GM18868 (cell line): ENCODE data around the gene SLC17A2.

Source experiments
- ATAC-seq: cut with Tn5 transposase; IDR thresholded peaks from one replicate; pipeline ENCODE4 v1.9.1; 2021; ENCODE audit warnings: mild to moderate bottlenecking, moderate library complexity; ENCODE audit not compliant: unreplicated experiment

The SLC17A2 gene

DNA sequence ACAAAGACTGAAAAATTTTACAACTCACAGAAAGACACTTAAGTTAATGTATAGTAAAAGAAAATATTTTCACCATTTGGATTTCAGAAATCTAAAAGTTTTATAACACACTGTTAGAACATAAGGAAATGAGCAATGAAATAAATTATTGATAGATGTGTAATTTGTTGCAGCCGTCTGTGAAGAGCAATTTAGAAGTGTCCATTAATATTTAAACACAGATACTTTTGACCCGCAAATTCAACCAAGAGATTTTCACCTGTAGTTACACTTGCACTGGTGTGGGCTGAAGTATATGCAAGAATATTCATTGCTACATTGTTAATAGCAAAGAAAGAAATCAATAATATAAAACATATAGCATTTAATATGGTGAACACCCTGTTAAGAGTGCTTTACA lies 41.9 kb downstream of the SLC17A2 start:
- ATAC-seq = no peak

- ATAC-seq = no peak
These were observed 44.4 kb downstream of the SLC17A2 start for GRCh38 chr6:25886066-25886465.

DNA sequence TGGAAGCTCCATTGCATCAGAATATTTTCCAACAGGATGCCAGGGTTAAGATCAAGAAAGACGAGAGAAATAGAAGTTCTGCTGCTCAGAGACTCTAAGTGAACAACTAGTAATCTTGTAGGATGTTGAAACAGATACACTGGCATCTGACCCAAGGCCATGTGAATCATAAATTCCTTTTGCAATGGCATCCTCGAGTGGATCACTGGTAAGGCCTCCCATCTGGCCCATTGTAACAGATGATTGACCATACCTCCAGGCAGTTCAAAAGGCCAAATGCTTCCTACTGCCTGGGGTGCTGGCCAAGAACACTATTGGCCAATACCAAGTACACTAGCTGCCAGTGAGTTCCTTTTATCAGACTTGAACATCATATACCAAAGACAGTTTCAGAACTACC lies 46.5 kb downstream of the SLC17A2 start:
- no peak for ATAC-seq

- no peak for ATAC-seq
These were observed 47.0 kb downstream of the SLC17A2 start for GRCh38 chr6:25883536-25883935.

- ATAC-seq = no peak
These were observed 48.4 kb downstream of the SLC17A2 start for GRCh38 chr6:25882051-25882496.

GRCh38 chr6:25880601-25881000 lies 49.9 kb downstream of the SLC17A2 start:
- no peak for ATAC-seq

DNA sequence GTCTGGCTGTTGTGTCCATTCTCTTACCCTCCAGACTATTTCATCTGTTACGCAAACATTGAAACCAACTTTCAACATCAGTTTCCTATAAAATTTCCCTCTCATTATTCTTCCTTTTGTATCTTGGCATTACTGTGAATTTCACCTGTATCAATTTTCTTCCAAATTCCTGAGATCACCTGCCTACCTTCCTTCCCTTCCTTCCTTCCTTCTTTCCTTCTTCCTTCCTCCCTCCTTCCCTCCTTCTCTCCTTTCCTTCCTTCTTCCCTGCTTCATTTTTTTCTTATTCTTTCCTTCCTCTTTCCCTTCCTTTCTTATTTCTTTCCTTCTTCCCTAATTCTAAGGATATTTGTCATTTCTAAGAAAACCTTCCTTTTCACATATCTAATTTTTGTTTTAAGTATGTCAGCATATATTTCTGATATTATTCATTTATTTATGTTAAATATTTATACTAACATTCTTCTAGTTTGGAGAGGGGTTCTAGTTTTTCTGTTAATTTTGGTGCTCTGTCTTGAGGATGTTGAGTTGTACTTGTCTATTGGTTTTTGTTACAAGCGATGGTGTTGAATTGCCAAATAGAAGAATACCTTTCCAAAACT lies 51.7 kb downstream of the SLC17A2 start:
- no peak for ATAC-seq

DNA sequence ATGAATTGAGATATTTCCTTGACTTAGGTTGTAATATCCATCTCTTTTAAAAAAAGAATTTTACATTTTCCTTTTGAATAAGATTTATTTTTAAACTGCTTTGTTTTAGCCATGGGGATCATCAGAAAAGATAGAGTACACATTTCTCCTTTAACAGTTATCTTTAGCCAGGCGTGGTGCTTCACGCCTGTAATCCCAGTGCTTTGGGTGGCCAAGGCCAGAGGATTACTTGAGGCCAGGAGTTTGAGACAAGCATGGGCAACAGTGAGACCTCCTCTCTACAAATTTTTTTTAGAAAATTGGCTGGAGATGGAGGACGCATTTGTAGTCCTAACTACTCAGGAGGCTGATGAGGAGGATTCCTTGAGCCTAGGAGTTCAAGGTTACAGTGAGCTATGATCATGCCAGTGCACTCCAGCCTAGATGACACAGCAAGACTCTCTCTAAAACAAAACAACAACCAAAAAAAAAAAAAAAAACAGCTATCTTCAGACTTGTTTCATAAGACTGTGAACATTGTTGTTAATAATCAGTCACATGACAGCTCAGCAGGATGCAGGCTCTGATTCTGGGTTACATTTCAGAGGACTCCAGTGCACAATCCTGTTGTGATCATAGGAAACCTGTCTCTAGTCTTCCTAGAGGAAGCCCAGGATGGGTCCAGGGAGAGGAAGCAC lies 54.4 kb downstream of the SLC17A2 start:
- ATAC-seq = no peak

- no peak for ATAC-seq
These were observed 55.0 kb downstream of the SLC17A2 start for GRCh38 chr6:25875563-25875905.

DNA sequence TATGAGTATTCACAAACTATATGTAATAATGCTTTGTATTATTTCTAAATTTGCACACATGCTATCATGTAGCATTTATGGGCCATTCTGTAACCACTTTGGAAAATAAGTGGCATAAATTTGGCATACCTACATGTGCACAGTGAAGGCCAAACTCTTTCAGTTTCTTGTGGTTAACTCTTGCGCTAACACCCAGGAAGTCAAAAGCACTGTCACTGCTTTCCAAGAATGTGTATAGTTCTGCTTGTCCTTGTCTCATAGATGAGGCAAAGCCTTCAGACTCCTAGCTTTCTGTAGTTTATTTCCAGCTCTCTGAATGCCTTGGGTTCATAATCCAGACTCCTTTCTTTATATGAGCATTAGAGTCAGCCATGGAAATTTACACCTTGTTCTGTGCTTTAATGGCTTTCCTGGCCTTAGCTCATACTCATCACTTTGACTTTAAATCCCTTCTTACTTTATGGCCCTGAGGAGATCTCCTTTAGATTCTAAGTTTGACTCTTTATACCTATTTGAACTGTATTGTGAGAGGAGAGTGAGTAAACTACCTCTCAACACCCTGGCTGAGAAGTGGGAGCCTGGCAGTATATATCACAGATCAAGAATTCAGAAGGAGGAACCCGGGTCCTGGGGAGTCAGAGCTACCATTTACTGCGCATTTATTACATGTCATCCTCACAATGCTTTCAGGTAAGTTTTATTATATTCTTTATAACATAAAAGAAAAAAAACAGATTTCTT lies 55.5 kb downstream of the SLC17A2 start:
- no peak for ATAC-seq

DNA sequence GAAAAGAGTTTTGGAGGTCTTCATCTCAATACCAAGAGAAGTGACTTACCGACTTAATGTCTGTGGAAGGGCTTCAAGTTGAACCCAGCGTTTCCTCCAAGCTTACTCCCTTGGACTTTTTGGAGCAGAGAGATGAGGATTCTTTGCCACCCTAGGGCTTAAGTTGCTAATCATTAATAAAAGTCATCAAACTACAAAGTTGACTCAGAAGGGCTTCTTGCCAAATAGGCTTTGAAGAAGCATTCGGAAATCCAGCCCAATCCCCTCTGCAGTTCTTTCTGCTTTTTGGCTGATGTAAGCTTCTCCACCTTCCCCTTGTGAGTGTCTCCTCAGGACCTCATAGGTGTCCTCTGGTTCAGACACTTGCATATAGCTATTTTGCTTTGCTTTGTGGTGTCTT lies 56.4 kb downstream of the SLC17A2 start, which contains the start of gene SLC17A3:
TSS of gene SLC17A3 (minus strand) at position 126 of the 400 bp plus-strand sequence. CDS start 5,856 bp downstream, outside the sequence.
- ATAC-seq = no peak

GRCh38 chr6:25872814-25873213 lies 57.7 kb downstream of the SLC17A2 start:
- no peak for ATAC-seq

GRCh38 chr6:25869840-25870239 lies 60.7 kb downstream of the SLC17A2 start:
- ATAC-seq = no peak

- ATAC-seq = no peak
These were observed 61.9 kb downstream of the SLC17A2 start for GRCh38 chr6:25868436-25869183.

DNA sequence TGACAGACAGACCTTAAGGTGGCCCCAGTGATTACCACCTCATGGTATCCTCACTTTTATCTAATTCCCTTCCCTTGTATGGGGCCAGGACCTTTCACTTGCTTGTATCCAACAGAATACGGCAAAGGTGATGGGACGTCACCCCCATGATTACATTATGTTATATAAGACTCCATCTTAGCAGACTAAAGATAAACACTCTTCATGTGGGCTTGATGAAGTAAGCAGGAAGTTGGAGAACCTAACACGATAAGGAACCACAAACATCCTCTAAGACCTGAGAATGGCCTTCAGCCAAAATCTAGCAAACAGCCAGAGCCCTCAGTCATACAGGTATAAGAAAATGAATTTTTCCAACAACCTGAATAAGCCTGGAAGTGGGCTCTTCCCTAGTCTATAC lies 64.5 kb downstream of the SLC17A2 start:
- no peak for ATAC-seq

DNA sequence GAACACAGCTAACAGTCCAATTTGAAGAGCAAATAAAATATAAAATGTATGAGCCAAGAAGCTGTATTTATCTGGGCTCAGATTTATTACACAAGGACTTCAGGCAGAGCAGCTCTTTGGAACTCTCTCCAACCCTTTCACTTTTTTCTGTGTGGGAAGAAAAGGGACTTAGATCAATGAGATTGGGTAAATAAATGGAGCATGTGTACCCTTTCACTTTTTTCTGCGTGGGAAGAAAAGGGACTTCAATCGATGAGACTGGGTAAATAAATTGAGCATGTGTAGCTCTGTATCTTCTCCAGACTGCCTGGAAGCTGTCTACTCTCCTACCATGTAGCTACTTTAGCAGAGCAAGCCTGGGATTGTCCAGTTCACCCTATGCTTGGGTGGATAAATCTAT lies 67.1 kb downstream of the SLC17A2 start:
- no peak for ATAC-seq
